ENCODE results near the gene ARF1. TPM values are rescaled to one million over a fixed set of nuclear protein-coding genes. Genes with fewer than 3 reads are reported as not detected.

Gene ARF1
- 100 to 1,000 TPM; 373 to 392 TPM for total RNA-seq

- POLR2A ChIA-PET, result interaction anchor here (0.5 to 1.4 kb wide), 10 partner anchors 10 to 294 kb away, joined by 3 to 5 read pairs (median 3); partner anchors contain the start of gene MRPL55
- CTCF ChIA-PET, result interaction anchor here (0.7 to 1.2 kb wide), 2 partner anchors 21 to 83 kb away, joined by 3 to 5 read pairs; no protein-coding TSS in a partner anchor
Observed at GRCh38 chr1:228082214-228082917, at the start of gene ARF1. Gene ARF1, plus strand, starts transcription at chr1:228082708. Its CDS starts 14,407 bp downstream, at chr1:228097115.

GRCh38 chr1:228033376-228033775 lies 49.1 kb upstream of the ARF1 start:
- CTCF ChIA-PET, result no interaction called here
- POLR2A ChIA-PET, result no interaction called here

- POLR2A ChIA-PET, result no interaction called here
Observed at GRCh38 chr1:228034954-228035837, 47.3 kb upstream of the ARF1 start.

GRCh38 chr1:228035844-228036243 lies 46.7 kb upstream of the ARF1 start:
- ChIA-PET CTCF (no interaction called here), POLR2A (no interaction called here)

More at GRCh38 chr1:228034954-228035837, 47.3 kb upstream of the ARF1 start:
- CTCF ChIA-PET, result no interaction called here

GRCh38 chr1:228036701-228037231 lies 45.7 kb upstream of the ARF1 start:
- POLR2A ChIA-PET, result no interaction called here
- CTCF ChIA-PET, result no interaction called here

GRCh38 chr1:228037401-228038386 lies 44.8 kb upstream of the ARF1 start:
- CTCF ChIA-PET, result no interaction called here
- POLR2A ChIA-PET, result no interaction called here

GRCh38 chr1:228038387-228039005 lies 44.0 kb upstream of the ARF1 start:
- ChIA-PET CTCF (no interaction called here), POLR2A (no interaction called here)

GRCh38 chr1:228039006-228039903 lies 43.3 kb upstream of the ARF1 start:
- ChIA-PET POLR2A (no interaction called here), CTCF (interaction anchor here (1.6 kb wide), 1 partner anchor 41 kb away, joined by 3 read pairs; no protein-coding TSS in a partner anchor)

GRCh38 chr1:228039986-228040385 lies 42.5 kb upstream of the ARF1 start:
- CTCF ChIA-PET, result interaction anchor here (1.6 kb wide), 1 partner anchor 40 kb away, joined by 3 read pairs; no protein-coding TSS in a partner anchor
- POLR2A ChIA-PET, result no interaction called here

GRCh38 chr1:228041316-228041715 lies 41.2 kb upstream of the ARF1 start:
- CTCF ChIA-PET, result interaction anchor here (1.6 kb wide), 1 partner anchor 39 kb away, joined by 3 read pairs; no protein-coding TSS in a partner anchor
- POLR2A ChIA-PET, result no interaction called here

GRCh38 chr1:228042508-228042907 lies 40.0 kb upstream of the ARF1 start:
- POLR2A ChIA-PET, result no interaction called here

GRCh38 chr1:228043281-228043848 lies 39.1 kb upstream of the ARF1 start:
- ChIA-PET POLR2A (no interaction called here), CTCF (no interaction called here)

More at GRCh38 chr1:228042508-228042907, 40.0 kb upstream of the ARF1 start:
- CTCF ChIA-PET, result no interaction called here

- POLR2A ChIA-PET, result no interaction called here
- CTCF ChIA-PET, result no interaction called here
Observed at GRCh38 chr1:228044961-228045360, 37.5 kb upstream of the ARF1 start.

- ChIA-PET POLR2A (no interaction called here), CTCF (no interaction called here)
Observed at GRCh38 chr1:228045405-228045804, 37.1 kb upstream of the ARF1 start.

- CTCF ChIA-PET, result no interaction called here
- POLR2A ChIA-PET, result no interaction called here
Observed at GRCh38 chr1:228045871-228046270, 36.6 kb upstream of the ARF1 start.

- ChIA-PET CTCF (no interaction called here), POLR2A (no interaction called here)
Observed at GRCh38 chr1:228046421-228047182, 35.9 kb upstream of the ARF1 start.

GRCh38 chr1:228047183-228047466 lies 35.4 kb upstream of the ARF1 start:
- ChIA-PET CTCF (no interaction called here), POLR2A (no interaction called here)

All from activated CD8-positive, alpha-beta memory T cell treated with anti-CD3 and anti-CD28 coated beads for 36 hours (primary cell).